Activated naive CD8-positive, alpha-beta T cell treated with anti-CD3 and anti-CD28 coated beads, Interleukin-2, amount 50 U/mL, for 24 hours (primary cell): ENCODE measurements around the gene SH3RF3.
A peak's percentile ranks its signal among the peaks of the same experiment; 100 is the strongest.

Experiments used
- ATAC-seq: fragments of 150-1000 bp; cut with Tn5 transposase; one replicate; pipeline ENCODE4 v1.10.0; 2021
- DNase-seq: peaks from one replicate; pipeline ENCODE4 v3.0.0; 2021
- H3K27ac Mint-ChIP-seq: one replicate; pipeline ENCODE4 v1.8.0; 2021; ENCODE audit warnings: mild to moderate bottlenecking, mixed read lengths
- H3K27me3 Mint-ChIP-seq: one replicate; pipeline ENCODE4 v1.8.0; 2021; ENCODE audit warnings: mixed read lengths
- H3K36me3 Mint-ChIP-seq: one replicate; pipeline ENCODE4 v1.8.0; 2021; ENCODE audit warnings: low read depth, mixed read lengths
- H3K4me1 Mint-ChIP-seq: one replicate; pipeline ENCODE4 v1.8.0; 2021; ENCODE audit warnings: mixed read lengths
- H3K4me3 Mint-ChIP-seq: one replicate; pipeline ENCODE4 v1.8.0; 2021; ENCODE audit warnings: mild to moderate bottlenecking, moderate library complexity, mixed read lengths
- H3K9me3 Mint-ChIP-seq: one replicate; pipeline ENCODE4 v1.8.0; 2021; ENCODE audit warnings: mixed read lengths

SH3RF3 gene

DNA sequence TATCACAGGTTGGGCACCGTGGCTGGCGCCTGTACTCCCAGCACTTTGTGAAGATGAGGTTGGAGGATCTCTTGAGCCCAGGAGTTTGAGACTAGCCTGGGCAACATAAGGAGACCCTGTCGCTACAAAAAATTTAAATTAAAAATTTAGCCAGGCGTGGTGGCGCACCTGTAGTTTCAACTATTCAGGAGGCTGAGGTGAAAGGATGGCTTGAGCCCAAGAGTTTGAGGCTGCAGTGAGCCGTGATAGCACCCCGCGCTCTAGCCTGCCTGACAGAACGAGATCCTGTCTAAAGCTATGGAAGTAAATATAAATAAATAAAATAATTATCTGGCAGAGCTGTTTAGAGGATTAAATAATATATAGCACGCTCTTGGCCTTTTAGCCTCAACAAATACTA lies 1.4 kb upstream of the SH3RF3 start:
- no peak for DNase-seq
- Mint-ChIP-seq H3K27ac (no peak overlapping the region), H3K4me3 (peak overlapping the region; percentile 74), H3K4me1 (peaks cover 32% of the 10 kb centered on the region), H3K36me3 (no peaks in the 10 kb centered on the region), H3K27me3 (peaks cover 13% of the 10 kb centered on the region), H3K9me3 (no peaks in the 10 kb centered on the region)
- ATAC-seq: no peak

DNA sequence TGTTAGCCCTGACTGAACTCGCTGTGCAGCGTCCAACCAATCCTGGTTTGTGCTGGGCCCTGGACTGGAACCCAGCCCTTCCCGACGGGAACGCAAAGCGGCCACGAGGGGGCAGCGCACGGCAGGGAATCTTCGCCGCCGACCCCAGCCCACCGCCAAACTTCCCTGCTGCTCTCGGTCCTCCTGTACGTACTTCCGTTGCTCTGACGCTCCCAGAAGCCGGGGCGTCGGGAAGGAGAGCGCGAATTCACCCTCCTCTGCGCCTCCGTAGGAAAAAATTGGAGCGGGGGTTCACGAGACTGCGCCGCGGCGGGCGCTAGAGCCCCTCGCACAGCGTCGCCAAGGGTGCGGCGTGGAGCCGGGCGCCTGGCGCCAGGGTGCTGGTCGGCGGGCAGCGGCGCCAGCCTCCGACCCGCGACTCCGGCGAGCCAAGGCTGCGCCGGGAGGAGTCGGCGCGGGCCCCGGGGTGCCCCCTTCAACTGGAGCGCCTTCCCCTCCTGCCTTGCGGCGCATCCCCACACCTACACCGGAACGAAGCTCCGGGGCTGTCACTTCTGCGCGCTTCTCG lies 873 bp upstream of the SH3RF3 start:
- H3K27me3 Mint-ChIP-seq: peaks cover 13% of the 10 kb centered on the region

DNA sequence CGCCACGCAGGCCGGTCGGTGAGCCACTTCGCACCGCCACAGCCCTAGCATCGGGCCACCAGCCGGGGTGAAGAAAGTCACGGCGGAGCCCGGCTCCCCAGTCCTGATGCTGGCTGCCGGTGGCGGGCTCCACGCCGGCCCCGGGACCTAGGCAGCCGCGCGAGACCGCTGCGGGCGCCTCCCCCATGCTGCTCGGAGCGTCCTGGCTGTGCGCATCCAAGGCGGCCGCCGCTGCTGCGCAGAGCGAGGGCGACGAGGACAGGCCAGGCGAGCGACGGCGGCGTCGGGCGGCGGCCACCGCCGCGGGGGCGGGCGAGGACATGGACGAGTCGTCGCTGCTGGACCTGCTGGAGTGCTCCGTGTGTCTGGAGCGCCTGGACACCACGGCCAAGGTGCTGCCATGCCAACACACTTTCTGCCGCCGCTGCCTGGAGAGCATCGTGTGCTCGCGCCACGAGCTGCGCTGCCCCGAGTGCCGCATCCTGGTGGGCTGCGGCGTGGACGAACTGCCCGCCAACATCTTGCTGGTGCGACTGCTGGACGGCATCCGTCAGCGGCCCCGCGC lies 433 bp downstream of the SH3RF3 start:
- Mint-ChIP-seq H3K4me1 (peaks cover 42% of the 10 kb centered on the region), H3K27me3 (peaks cover 13% of the 10 kb centered on the region)
- peak; percentile 42 for DNase-seq

More for the DNA sequence above, 873 bp upstream of the SH3RF3 start:
- Mint-ChIP-seq H3K27ac (no peak overlapping the region), H3K4me1 (peaks cover 32% of the 10 kb centered on the region), H3K9me3 (no peaks in the 10 kb centered on the region), H3K36me3 (no peaks in the 10 kb centered on the region), H3K4me3 (peak overlapping the region; percentile 77)
- ATAC-seq (peak; percentile 67), DNase-seq (peak; percentile 82)

DNA sequence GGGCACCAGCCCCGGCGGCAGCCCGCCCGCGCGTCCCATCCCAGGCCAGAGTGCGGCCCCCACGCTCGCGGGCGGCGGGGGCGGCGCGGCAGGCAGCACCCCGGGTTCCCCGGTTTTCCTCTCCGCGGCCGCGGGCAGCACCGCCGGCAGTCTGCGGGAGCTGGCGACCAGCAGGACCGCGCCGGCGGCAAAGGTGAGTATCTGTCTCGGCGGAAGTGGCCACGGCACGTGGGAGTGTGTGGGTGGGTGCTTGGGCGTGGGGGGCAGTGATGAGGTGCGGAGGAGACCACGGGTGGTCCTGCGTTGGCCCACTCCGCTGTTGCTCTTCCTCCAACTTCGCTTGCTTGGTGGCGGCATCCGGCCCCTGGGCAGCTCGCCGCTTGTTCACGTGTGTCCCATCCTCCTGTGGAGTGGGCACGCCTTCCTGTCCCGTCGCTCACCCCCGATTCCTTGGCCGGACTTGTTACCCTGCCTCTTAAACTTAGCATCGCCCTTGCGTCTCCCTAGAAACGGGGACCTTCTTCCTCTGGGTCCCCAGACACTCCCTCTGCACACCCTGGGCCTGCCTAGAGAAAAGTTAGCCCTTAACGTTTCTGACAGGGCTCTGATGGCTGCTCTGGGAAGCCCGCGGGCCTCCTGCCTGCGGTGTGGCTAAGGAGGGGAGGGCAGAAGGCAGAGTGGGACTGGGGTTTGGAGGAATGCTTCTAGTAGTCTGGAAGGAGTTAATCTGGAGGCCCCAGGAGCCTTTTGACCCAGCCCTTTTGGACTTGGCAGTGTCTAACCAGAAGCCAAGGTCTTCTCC lies 1.1 kb downstream of the SH3RF3 start:
- peaks cover 13% of the 10 kb centered on the region for H3K27me3 Mint-ChIP-seq
- H3K9me3 Mint-ChIP-seq: no peaks in the 10 kb centered on the region
- peak overlapping the region; percentile 92 for H3K27ac Mint-ChIP-seq
- no peaks in the 10 kb centered on the region for H3K36me3 Mint-ChIP-seq
- H3K4me3 Mint-ChIP-seq: peak overlapping the region; percentile 90
- ATAC-seq (peak; percentile 13), DNase-seq (peak; percentile 34)
- peaks cover 45% of the 10 kb centered on the region for H3K4me1 Mint-ChIP-seq

More for the DNA sequence above, 433 bp downstream of the SH3RF3 start:
- H3K9me3 Mint-ChIP-seq: no peaks in the 10 kb centered on the region
- no peak overlapping the region for H3K27ac Mint-ChIP-seq
- peak overlapping the region; percentile 50 for H3K4me3 Mint-ChIP-seq
- peak; percentile 47 for ATAC-seq
- no peaks in the 10 kb centered on the region for H3K36me3 Mint-ChIP-seq

DNA sequence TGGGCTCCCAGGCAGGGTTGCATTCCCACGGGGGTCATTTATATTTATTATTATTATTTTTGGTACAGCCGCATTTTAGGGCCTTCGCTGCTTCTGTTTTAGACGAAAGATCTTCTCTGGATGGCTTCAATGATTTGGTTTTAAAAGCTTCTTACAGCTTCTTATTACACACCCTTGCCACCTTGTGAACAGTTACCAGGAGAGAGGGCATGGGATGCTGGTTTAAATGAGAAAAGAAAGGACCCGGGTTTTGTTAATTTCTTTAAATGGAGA lies 1.7 kb downstream of the SH3RF3 start:
- Mint-ChIP-seq H3K27me3 (peaks cover 11% of the 10 kb centered on the region), H3K27ac (no peak overlapping the region), H3K4me1 (peaks cover 42% of the 10 kb centered on the region), H3K4me3 (peak overlapping the region; percentile 90), H3K36me3 (no peaks in the 10 kb centered on the region), H3K9me3 (no peaks in the 10 kb centered on the region)
- no peak for ATAC-seq
- no peak for DNase-seq

DNA sequence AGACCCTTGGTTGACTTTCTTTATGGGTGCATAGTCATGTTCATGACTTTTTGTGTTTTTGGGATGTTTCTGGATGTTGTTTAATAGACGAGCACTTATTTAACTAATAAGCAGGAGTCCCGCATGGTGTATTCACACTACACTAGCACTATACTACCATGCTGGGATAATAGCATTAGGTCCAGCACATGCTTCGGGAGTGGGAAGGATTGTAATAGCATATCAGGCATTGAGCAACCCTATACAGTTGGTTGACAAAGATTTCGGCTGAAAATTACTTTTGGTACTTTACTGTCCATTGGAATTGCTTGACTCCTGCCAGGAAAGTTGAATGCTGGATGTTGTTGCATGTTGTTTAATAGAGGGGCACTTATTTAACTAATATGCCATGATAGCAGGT lies 2.8 kb downstream of the SH3RF3 start:
- peaks cover 36% of the 10 kb centered on the region for H3K4me1 Mint-ChIP-seq

DNA sequence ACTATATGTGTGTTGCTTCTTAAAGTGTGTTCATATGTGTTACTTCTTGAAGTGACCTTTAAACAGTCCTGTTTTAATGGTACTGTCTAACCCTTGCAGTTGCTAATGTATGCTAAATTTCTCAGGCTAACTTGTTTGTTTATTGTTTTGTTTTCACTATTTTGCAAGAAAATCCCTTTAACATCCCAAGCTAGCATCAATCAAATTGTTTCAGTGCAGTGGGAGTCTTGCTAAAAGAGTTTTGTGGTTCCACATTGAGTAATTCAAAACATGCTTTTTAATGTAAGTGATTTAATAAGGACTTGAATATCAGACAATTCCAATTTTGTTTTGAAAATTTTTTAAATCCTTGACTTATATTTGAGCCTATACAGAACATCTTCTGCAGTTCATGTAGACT lies 3.6 kb downstream of the SH3RF3 start:
- DNase-seq (no peak), ATAC-seq (no peak)
- Mint-ChIP-seq H3K27me3 (peaks cover 11% of the 10 kb centered on the region), H3K27ac (no peak overlapping the region), H3K4me3 (no peak overlapping the region), H3K9me3 (no peaks in the 10 kb centered on the region), H3K4me1 (peaks cover 34% of the 10 kb centered on the region), H3K36me3 (no peaks in the 10 kb centered on the region)

More for the DNA sequence above, 2.8 kb downstream of the SH3RF3 start:
- no peak for DNase-seq
- Mint-ChIP-seq H3K27me3 (peaks cover 11% of the 10 kb centered on the region), H3K36me3 (no peaks in the 10 kb centered on the region), H3K27ac (no peak overlapping the region), H3K4me3 (no peak overlapping the region), H3K9me3 (no peaks in the 10 kb centered on the region)
- no peak for ATAC-seq

DNA sequence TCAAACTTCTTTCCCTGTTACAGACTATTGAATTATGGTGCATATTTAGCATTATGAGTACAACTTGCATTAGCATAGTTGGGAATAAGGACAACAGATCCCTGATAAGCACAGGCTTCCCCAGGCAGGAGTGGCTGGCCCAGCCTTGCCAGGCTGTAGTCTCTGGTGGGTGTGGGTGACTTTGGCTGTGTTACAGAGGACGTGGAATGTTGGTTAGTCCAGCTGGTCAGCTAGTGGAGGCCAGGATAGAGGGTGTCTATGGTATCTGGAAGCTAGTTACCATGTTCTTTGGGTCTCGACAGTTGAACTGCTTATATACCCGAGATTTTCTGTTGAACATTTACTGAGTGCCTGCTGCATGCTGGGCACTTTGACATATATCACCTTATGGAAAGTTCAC lies 4.7 kb downstream of the SH3RF3 start:
- Mint-ChIP-seq H3K27ac (no peak overlapping the region), H3K27me3 (peaks cover 11% of the 10 kb centered on the region), H3K9me3 (no peaks in the 10 kb centered on the region), H3K4me1 (peaks cover 36% of the 10 kb centered on the region), H3K36me3 (no peaks in the 10 kb centered on the region), H3K4me3 (no peak overlapping the region)
- ATAC-seq (no peak), DNase-seq (no peak)

DNA sequence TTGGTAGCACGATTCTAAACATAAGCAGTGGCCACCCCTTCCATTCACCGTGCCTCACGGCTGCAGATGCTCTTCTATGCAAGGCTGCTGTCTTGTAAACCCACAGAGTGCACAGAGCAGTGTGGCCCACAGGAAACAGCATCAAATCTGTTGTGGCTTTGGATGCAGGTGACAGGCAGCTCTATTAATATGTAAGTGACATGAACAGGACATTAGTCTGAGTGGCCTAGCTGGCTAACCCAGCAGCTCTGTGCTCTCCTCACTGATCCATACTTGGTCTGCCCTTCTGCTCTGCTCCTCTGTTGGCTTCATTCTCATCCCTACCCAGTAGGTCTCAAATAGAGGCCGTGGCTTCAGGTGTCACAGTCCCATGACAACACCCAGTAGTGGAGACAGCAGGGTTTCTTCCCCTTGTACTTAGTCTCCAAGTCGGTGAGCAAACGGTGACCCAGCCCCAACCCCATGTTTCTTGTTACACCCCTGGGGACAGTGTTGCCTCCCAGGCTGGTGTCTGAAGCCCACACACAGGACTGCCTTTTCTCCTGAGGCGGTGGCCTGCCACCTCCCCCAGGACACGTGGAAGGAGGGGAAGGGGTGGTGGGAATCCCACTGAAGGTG lies 5.8 kb downstream of the SH3RF3 start:
- Mint-ChIP-seq H3K36me3 (no peaks in the 10 kb centered on the region), H3K4me3 (no peak overlapping the region), H3K4me1 (peaks cover 43% of the 10 kb centered on the region), H3K27ac (no peak overlapping the region), H3K9me3 (no peaks in the 10 kb centered on the region), H3K27me3 (peaks cover 11% of the 10 kb centered on the region)
- DNase-seq (no peak), ATAC-seq (no peak)

DNA sequence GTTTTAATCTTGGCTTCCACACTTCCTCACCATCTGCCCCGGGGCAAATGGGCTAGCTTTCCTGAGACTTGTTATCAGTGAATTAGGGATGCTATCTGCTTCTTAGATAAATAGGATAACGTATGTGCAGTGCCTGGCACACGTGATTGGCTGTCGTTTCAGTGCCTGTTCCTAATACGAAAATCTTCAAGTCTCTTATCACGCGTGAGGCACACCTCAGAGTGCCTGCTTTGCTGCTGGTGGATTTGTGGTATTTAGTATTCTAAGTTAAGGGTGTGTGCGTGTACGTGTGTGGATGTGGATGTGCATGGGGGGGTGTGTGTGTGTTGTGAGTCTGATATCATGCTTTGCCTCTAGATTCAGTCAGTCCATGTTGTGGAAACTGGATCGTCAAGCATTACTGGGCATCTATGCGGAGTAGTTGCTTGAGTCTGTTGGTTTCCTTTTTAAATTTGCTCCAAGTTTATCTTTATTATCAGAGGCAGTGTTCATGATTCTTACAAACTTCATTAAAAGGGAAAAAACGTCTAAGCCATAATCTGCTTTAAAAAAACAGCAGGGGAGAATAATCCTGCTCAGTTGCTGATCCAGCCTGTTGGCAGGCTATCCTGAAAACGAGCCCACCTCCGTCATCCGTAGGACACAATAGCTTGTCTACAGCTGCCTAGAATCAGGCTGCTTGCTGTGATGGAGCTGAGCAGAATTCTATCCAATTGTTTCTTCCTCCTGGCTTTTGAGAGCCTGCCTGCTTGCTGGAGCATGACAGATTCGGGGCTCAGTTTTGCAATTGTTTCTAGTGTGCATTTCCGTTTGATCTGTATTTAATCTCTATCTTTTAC lies 6.6 kb downstream of the SH3RF3 start:
- no peaks in the 10 kb centered on the region for H3K36me3 Mint-ChIP-seq
- H3K9me3 Mint-ChIP-seq: no peaks in the 10 kb centered on the region
- ATAC-seq (no peak), DNase-seq (no peak)
- H3K4me1 Mint-ChIP-seq: peaks cover 38% of the 10 kb centered on the region
- H3K4me3 Mint-ChIP-seq: no peak overlapping the region
- no peak overlapping the region for H3K27ac Mint-ChIP-seq
- H3K27me3 Mint-ChIP-seq: peaks cover 10% of the 10 kb centered on the region

DNA sequence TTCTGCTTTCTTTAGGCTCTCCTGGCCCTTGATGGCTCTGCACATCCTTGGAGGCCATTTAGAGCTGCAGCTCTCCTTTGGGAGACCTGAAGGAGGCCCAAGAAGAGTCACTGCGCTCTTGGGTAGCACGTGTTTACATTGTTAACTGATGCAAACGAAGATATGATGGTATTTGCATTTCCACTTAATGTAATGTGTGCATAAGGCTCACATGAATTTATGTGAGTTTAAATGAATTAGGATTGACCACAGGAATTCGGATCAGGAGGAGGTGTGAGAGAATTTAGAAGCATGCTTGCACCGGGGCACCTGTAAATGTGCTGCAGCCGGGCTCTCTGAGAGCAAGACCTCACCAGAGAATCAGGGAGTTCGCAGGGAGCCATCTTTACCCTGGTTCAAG lies 7.5 kb downstream of the SH3RF3 start:
- DNase-seq (no peak), ATAC-seq (no peak)
- no peak overlapping the region for H3K4me3 Mint-ChIP-seq
- H3K36me3 Mint-ChIP-seq: no peaks in the 10 kb centered on the region
- H3K4me1 Mint-ChIP-seq: peaks cover 35% of the 10 kb centered on the region
- H3K9me3 Mint-ChIP-seq: no peaks in the 10 kb centered on the region
- peaks cover 6% of the 10 kb centered on the region for H3K27me3 Mint-ChIP-seq
- no peak overlapping the region for H3K27ac Mint-ChIP-seq

DNA sequence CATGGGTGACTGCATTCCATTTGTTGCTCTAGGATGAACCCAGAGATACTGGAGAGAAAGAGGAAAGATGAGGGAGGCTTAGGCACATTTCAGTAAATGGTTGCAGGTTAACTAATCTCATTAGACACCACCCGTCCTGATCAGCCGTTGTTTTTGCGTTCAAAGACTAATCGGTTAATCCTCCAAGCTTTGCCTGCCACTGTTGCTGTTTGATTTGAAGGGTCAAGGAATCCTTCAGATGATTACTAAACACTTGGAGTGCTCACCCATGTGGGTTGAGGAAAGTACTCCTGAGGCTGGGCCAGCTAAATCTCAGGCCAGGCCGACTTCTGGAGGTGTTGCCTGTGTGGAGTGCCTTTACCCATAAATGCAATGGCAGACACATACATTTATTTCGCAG lies 8.6 kb downstream of the SH3RF3 start:
- DNase-seq (no peak), ATAC-seq (no peak)
- Mint-ChIP-seq H3K4me3 (no peak overlapping the region), H3K4me1 (peaks cover 32% of the 10 kb centered on the region), H3K36me3 (no peaks in the 10 kb centered on the region), H3K27me3 (peaks cover 4% of the 10 kb centered on the region), H3K27ac (no peak overlapping the region), H3K9me3 (no peaks in the 10 kb centered on the region)

DNA sequence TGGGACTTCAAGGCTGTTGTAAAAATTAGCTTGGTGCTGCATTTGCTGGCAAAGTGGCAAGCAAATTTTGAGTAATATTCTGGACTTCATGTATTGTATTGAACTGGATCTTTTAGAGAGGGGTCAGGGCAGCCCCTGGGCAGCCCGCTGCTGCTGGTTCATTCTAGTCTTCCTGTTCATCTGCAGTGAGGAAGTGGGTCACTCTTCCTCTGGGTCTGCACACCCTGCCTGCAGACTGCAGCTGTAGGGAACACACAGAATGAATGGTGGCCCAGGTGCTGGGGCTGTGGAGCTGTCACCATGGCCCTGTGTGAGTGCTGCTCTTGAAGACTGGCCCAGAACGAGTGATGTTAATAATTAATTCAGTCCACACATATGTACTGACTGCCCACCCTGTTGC lies 9.4 kb downstream of the SH3RF3 start:
- Mint-ChIP-seq H3K27ac (no peak overlapping the region), H3K4me1 (peaks cover 39% of the 10 kb centered on the region), H3K9me3 (no peaks in the 10 kb centered on the region), H3K4me3 (no peak overlapping the region), H3K36me3 (no peaks in the 10 kb centered on the region), H3K27me3 (peaks cover 4% of the 10 kb centered on the region)
- no peak for DNase-seq
- ATAC-seq: no peak

DNA sequence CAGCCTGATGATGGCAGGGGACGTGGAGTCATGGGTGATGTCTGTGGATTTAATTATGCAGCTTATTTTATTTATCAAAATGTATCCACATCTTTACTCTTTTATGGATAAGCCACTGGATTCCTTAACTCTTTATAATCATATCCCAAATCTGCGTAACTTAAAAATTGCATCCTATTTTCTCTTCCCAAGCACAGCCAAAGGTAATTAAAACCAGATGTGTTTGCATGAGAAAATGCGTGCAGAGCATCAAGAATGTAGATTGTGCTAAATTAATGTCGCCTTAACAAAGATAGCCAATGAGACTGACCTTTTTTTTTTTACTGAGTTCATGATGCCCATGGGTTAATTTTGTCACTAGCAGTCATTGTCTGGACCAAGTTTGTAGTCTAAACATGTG lies 10.0 kb downstream of the SH3RF3 start:
- DNase-seq (no peak), ATAC-seq (no peak)
- H3K27me3 Mint-ChIP-seq: peaks cover 4% of the 10 kb centered on the region
- H3K4me3 Mint-ChIP-seq: no peak overlapping the region
- no peak overlapping the region for H3K27ac Mint-ChIP-seq
- H3K9me3 Mint-ChIP-seq: no peaks in the 10 kb centered on the region
- no peaks in the 10 kb centered on the region for H3K36me3 Mint-ChIP-seq
- H3K4me1 Mint-ChIP-seq: peaks cover 39% of the 10 kb centered on the region
